ENCODE results near the gene RTN4RL1. TPM values are rescaled to one million over a fixed set of nuclear protein-coding genes. Genes with fewer than 3 reads are reported as not detected.

The RTN4RL1 gene
- total and polyA plus RNA-seq, 2 of the 13 experiments (the other 11 are each of a cell fraction or from before 2014, with no cell fraction given) = 0.01 TPM; not detected in 1

GRCh38 chr17:2002767-2003329, 22.3 kb downstream of the RTN4RL1 start:
- Histone ChIP-seq H3K4me2 (ENCODE audit: low read depth, low read length) (no peak overlapping the region), H3K36me3 (replicated peaks in 1 of 2; ENCODE audit: control insufficient read depth in 1 of 2, insufficient read depth in 2 of 2, low read length in 2 of 2) (no peaks in the 10 kb centered on the region), H3K79me2 (ENCODE audit: insufficient read depth, low read length) (no peaks in the 10 kb centered on the region), H3K9ac (ENCODE audit: insufficient read depth, low read depth, low read length) (no peak overlapping the region), H2AFZ (ENCODE audit: low read length) (no peak overlapping the region), H3K27me3 (ENCODE audit: control insufficient read depth in 1 of 2, insufficient read depth in 2 of 2, low read length in 2 of 2) (no peaks in the 10 kb centered on the region), H3K4me3 (replicated peaks in 1 of 3; ENCODE audit: insufficient read depth in 1 of 3, low read depth in 2 of 3, low read length in 3 of 3) (no peak overlapping the region), H3K4me1 (ENCODE audit: insufficient read depth, low read length) (peaks cover 29% of the 10 kb centered on the region), H3K27ac (ENCODE audit: extremely low read length, insufficient read depth, low read length) (no peak overlapping the region), H3K9me3 (ENCODE audit: low read length) (no peaks in the 10 kb centered on the region), H4K20me1 (ENCODE audit: insufficient read depth, low read length) (no peaks in the 10 kb centered on the region)
- 92% methylated on average over 14 of the region's 16 CpGs for WGBS (ENCODE audit: low lambda C conversion rate)
- in situ Hi-C loops (cut with HindIII; ENCODE audit: extremely low pct_ligation_motif_present, low pct_unique_long_range_greater_than_20kb) = no loop called here
- FAIRE-seq (no peak), ATAC-seq (no peak), DNase-seq (ENCODE audit: low spot score) (no peak)
- ChIA-PET POLR2A (no interaction called here), CTCF (ENCODE audit: low intra/inter-chr PET ratio, low total read pairs) (no interaction called here)
- no TSS peak for BruUV-seq (replicated peaks)
- intact Hi-C loops (cut with micrococcal nuclease; ENCODE audit: unreplicated experiment) = no loop called here
- TF ChIP-seq ZNF574 (CRISPR knock-in tag; IDR thresholded peaks at IDR 0.05) = no peak
- no peak for TF ChIP-seq ZZZ3 (CRISPR knock-in tag; IDR thresholded peaks at IDR 0.05; ENCODE audit: borderline replicate concordance)
- no peak for TF ChIP-seq ZNF20 (CRISPR knock-in tag; IDR thresholded peaks at IDR 0.05)
- no peak for TF ChIP-seq RAD21 (CRISPR knock-in tag; IDR thresholded peaks at IDR 0.05)
- TF ChIP-seq ZNF251 (CRISPR knock-in tag; IDR thresholded peaks at IDR 0.05) = no peak
- TF ChIP-seq FOXK2 (IDR thresholded peaks at IDR 0.05) = no peak
- no peak for TF ChIP-seq RERE (CRISPR knock-in tag; IDR thresholded peaks at IDR 0.05; ENCODE audit: low read depth)
- no peak for TF ChIP-seq AHDC1 (CRISPR knock-in tag; IDR thresholded peaks at IDR 0.05; ENCODE audit: borderline replicate concordance)
- TF ChIP-seq AKAP8 (CRISPR knock-in tag; IDR thresholded peaks at IDR 0.05) = no peak
- no peak for TF ChIP-seq POGZ (CRISPR knock-in tag; IDR thresholded peaks at IDR 0.05)
- TF ChIP-seq ZNF10 (CRISPR knock-in tag; IDR thresholded peaks at IDR 0.05; ENCODE audit: borderline replicate concordance, low read depth) = no peak

Measured in HepG2 (cell line).